CD8-positive, alpha-beta memory T cell (primary cell): ENCODE data around the gene UBAC2. TPM values are rescaled to one million over a fixed set of nuclear protein-coding genes. Genes with fewer than 3 reads are reported as not detected.
A peak's percentile ranks its signal among the peaks of the same experiment; 100 is the strongest.

ENCODE experiments used
- CTCF ChIA-PET: fragments of 350-600 bp; sonication (Branson Sonifier 250); formaldehyde crosslinking; loops from one replicate; lab custom pipeline; 2021; ENCODE audit warnings: antibody characterized with exemption; lab: Charles Lee
- POLR2A ChIA-PET: fragments of 350-600 bp; sonication (Branson Sonifier 250); formaldehyde crosslinking; loops from one replicate; lab custom pipeline; 2021; ENCODE audit warnings: antibody characterized with exemption; lab: Charles Lee
- DNase-seq, 5 donors: peaks; one replicate each; pipeline versions ENCODE4 v3.0.0 to v3.0.0-alpha.2; 2020 to 2022; ENCODE audit warnings: mixed read lengths in 1 of 5
- H3K27ac ChIP-seq: one replicate; pipeline ENCODE4 v1.7.0; 2013; ENCODE audit warnings: low read depth, mild to moderate bottlenecking, low read length, moderate library complexity
- H3K27me3 ChIP-seq: 2 replicates; pipeline ENCODE4 v1.7.0; 2013; ENCODE audit warnings: low read length, mild to moderate bottlenecking; ENCODE audit not compliant: insufficient read depth, poor library complexity, severe bottlenecking
- H3K36me3 ChIP-seq: 2 replicates; pipeline ENCODE4 v1.7.0; 2013; ENCODE audit warnings: mild to moderate bottlenecking, low read length, moderate library complexity; ENCODE audit not compliant: insufficient read depth
- H3K4me1 ChIP-seq: 2 replicates; pipeline ENCODE4 v1.7.0; 2013; ENCODE audit warnings: mild to moderate bottlenecking, low read length, moderate library complexity; ENCODE audit not compliant: insufficient read depth
- H3K4me3 ChIP-seq: 2 replicates; pipeline ENCODE4 v1.7.0; 2013; ENCODE audit warnings: mild to moderate bottlenecking, low read length
- H3K9me3 ChIP-seq: 2 replicates; pipeline ENCODE4 v1.7.0; 2013; ENCODE audit warnings: mild to moderate bottlenecking, low read length
- H3K27ac Mint-ChIP-seq, 8 donors: one replicate each; pipeline ENCODE4 v1.8.0; 2020 to 2021; ENCODE audit warnings: mixed read lengths in 8 of 8, mild to moderate bottlenecking in 6 of 8, inconsistent platforms in 3 of 8, moderate library complexity in 3 of 8
- H3K27me3 Mint-ChIP-seq, 2 donors: one replicate each; pipeline ENCODE4 v1.8.0; 2020 to 2021; ENCODE audit warnings: mixed read lengths in 2 of 2, mild to moderate bottlenecking in 1 of 2, moderate library complexity in 1 of 2
- H3K36me3 Mint-ChIP-seq, 3 donors: one replicate each; pipeline ENCODE4 v1.8.0; 2020 to 2021; ENCODE audit warnings: mixed read lengths in 3 of 3, inconsistent platforms in 1 of 3, mild to moderate bottlenecking in 1 of 3
- H3K4me1 Mint-ChIP-seq, 3 donors: one replicate each; pipeline ENCODE4 v1.8.0; 2020 to 2021; ENCODE audit warnings: mixed read lengths in 3 of 3, inconsistent platforms in 1 of 3, mild to moderate bottlenecking in 1 of 3
- H3K4me3 Mint-ChIP-seq, 7 donors: one replicate each; pipeline ENCODE4 v1.8.0; 2020 to 2021; ENCODE audit warnings: mixed read lengths in 7 of 7, mild to moderate bottlenecking in 6 of 7, moderate library complexity in 4 of 7, inconsistent platforms in 2 of 7
- H3K9me3 Mint-ChIP-seq, 5 donors: one replicate each; pipeline ENCODE4 v1.8.0; 2020 to 2022; ENCODE audit warnings: mixed read lengths in 5 of 5, mild to moderate bottlenecking in 3 of 5, moderate library complexity in 2 of 5, inconsistent platforms in 1 of 5
- polyA plus RNA-seq: library from polyadenylated mRNA; unstranded; fragments of 300-500 nt; fragmentation: Illumina TruSeq; gene quantifications from one replicate; pipeline ENCODE4 v1.2.3, GENCODE V29; 2021
- total RNA-seq, 2 experiments: library from RNA; stranded (reverse); gene quantifications; one replicate each; pipeline ENCODE4 v1.2.3, GENCODE V29; 2021

Gene UBAC2
- total and polyA plus RNA-seq, 3 experiments from 2014 or later: 62.3 to 160 (median 63.7) TPM

- no peak overlapping the region for H3K4me3 ChIP-seq
- Mint-ChIP-seq H3K36me3 (peaks cover 0 to 34% (median 12%) of the 10 kb centered on the region in 3 donors), H3K27me3 (no peaks in the 10 kb centered on the region), H3K4me3 (peak overlapping the region in 3 of 7 donors; percentile 6 to 58 (median 12)), H3K9me3 (peaks cover 0 to 2% (median 2%) of the 10 kb centered on the region in 5 donors), H3K27ac (peak overlapping the region in 7 of 8 donors; percentile 93 to 99 (median 99)), H3K4me1 (peaks cover 68 to 77% (median 73%) of the 10 kb centered on the region in 3 donors)
- no peaks in the 10 kb centered on the region for H3K9me3 ChIP-seq
- H3K27me3 ChIP-seq: no peaks in the 10 kb centered on the region
- ChIA-PET POLR2A (interaction anchor here (0.8 to 1.6 kb wide), 4 partner anchors 10 to 90 kb away, joined by 3 to 4 read pairs (median 3); partner anchors contain the start of gene UBAC2), CTCF (interaction anchor here (1.2 to 15.1 kb wide), 17 partner anchors 9 to 234 kb away, joined by 3 to 276 read pairs (median 28); partner anchors contain the start of genes GPR183 and UBAC2)
- H3K4me1 ChIP-seq: peaks cover 60% of the 10 kb centered on the region
- no peak for DNase-seq
- no peak overlapping the region for H3K27ac ChIP-seq
- no peaks in the 10 kb centered on the region for H3K36me3 ChIP-seq
Observed at GRCh38 chr13:99271249-99271648, 70.6 kb downstream of the UBAC2 start.

- Histone ChIP-seq H3K27me3 (no peaks in the 10 kb centered on the region), H3K27ac (peak overlapping the region; percentile 70), H3K36me3 (no peaks in the 10 kb centered on the region), H3K9me3 (no peaks in the 10 kb centered on the region), H3K4me3 (no peak overlapping the region), H3K4me1 (peaks cover 69% of the 10 kb centered on the region)
- Mint-ChIP-seq H3K4me1 (peaks cover 73 to 86% (median 85%) of the 10 kb centered on the region in 3 donors), H3K4me3 (peak overlapping the region in 5 of 7 donors; percentile 7 to 58 (median 52)), H3K27ac (peak overlapping the region; percentile 93 to 99 (median 99)), H3K27me3 (no peaks in the 10 kb centered on the region), H3K9me3 (peaks cover 0 to 2% (median 2%) of the 10 kb centered on the region in 5 donors), H3K36me3 (peaks cover 0 to 33% (median 12%) of the 10 kb centered on the region in 3 donors)
- ChIA-PET CTCF (interaction anchor here (0.8 to 15.1 kb wide), 14 partner anchors 11 to 244 kb away, joined by 3 to 276 read pairs (median 42); partner anchors contain the start of genes GPR183 and UBAC2), POLR2A (interaction anchor here (0.8 to 1.6 kb wide), 5 partner anchors 10 to 89 kb away, joined by 3 to 5 read pairs (median 4); partner anchors contain the start of gene UBAC2)
- no peak for DNase-seq
Observed at GRCh38 chr13:99272481-99272880, 71.8 kb downstream of the UBAC2 start.

- no peaks in the 10 kb centered on the region for H3K27me3 ChIP-seq
- H3K36me3 ChIP-seq: no peaks in the 10 kb centered on the region
- ChIA-PET POLR2A (interaction anchor here (0.7 to 1.0 kb wide), 5 partner anchors 9 to 82 kb away, joined by 4 to 8 read pairs (median 5); no protein-coding TSS in a partner anchor), CTCF (interaction anchor here (0.7 to 15.1 kb wide), 10 partner anchors 32 to 168 kb away, joined by 3 to 276 read pairs (median 50); partner anchors contain the start of genes GPR183 and UBAC2)
- peak overlapping the region; percentile 72 for H3K27ac ChIP-seq
- no peak overlapping the region for H3K4me3 ChIP-seq
- H3K4me3 Mint-ChIP-seq: peak overlapping the region; percentile 46 to 81 (median 64)
- H3K27me3 Mint-ChIP-seq: no peaks in the 10 kb centered on the region
- peaks cover 0 to 2% (median 2%) of the 10 kb centered on the region in 5 donors for H3K9me3 Mint-ChIP-seq
- H3K9me3 ChIP-seq: no peaks in the 10 kb centered on the region
- peaks cover 79 to 92% (median 92%) of the 10 kb centered on the region in 3 donors for H3K4me1 Mint-ChIP-seq
- DNase-seq: peak in 3 of 5 donors; percentile 21 to 73 (median 65)
- H3K27ac Mint-ChIP-seq: peak overlapping the region; percentile 93 to 99 (median 99)
- peaks cover 0 to 30% (median 12%) of the 10 kb centered on the region in 3 donors for H3K36me3 Mint-ChIP-seq
- peaks cover 75% of the 10 kb centered on the region for H3K4me1 ChIP-seq
Observed at GRCh38 chr13:99273128-99273527, 72.5 kb downstream of the UBAC2 start.

- ChIA-PET POLR2A (interaction anchor here (0.6 to 2.8 kb wide), 8 partner anchors 20 to 159 kb away, joined by 3 to 10 read pairs (median 3); partner anchors contain the start of genes GPR183 and UBAC2), CTCF (interaction anchor here (1.1 to 15.1 kb wide), 11 partner anchors 9 to 160 kb away, joined by 3 to 276 read pairs (median 5); partner anchors contain the start of gene GPR183)
- no peak overlapping the region for H3K27ac ChIP-seq
- H3K36me3 ChIP-seq: no peaks in the 10 kb centered on the region
- peaks cover 89% of the 10 kb centered on the region for H3K4me1 ChIP-seq
- H3K4me3 ChIP-seq: no peak overlapping the region
- no peaks in the 10 kb centered on the region for H3K27me3 ChIP-seq
- peak overlapping the region; percentile 93 to 99 (median 99) for H3K27ac Mint-ChIP-seq
- no peaks in the 10 kb centered on the region for H3K9me3 ChIP-seq
- peaks cover 0 to 32% (median 17%) of the 10 kb centered on the region in 3 donors for H3K36me3 Mint-ChIP-seq
- peak in 4 of 5 donors; percentile 23 to 73 (median 45) for DNase-seq
- H3K4me1 Mint-ChIP-seq: peaks cover 91 to 100% (median 99%) of the 10 kb centered on the region in 3 donors
- peaks cover 0 to 2% (median 2%) of the 10 kb centered on the region in 5 donors for H3K9me3 Mint-ChIP-seq
- H3K27me3 Mint-ChIP-seq: no peaks in the 10 kb centered on the region
- H3K4me3 Mint-ChIP-seq: peak overlapping the region; percentile 9 to 78 (median 63)
Observed at GRCh38 chr13:99275093-99275469, 74.4 kb downstream of the UBAC2 start.

GRCh38 chr13:99276706-99277105 lies 76.1 kb downstream of the UBAC2 start:
- Histone ChIP-seq H3K27me3 (no peaks in the 10 kb centered on the region), H3K4me3 (no peak overlapping the region), H3K27ac (no peak overlapping the region), H3K9me3 (no peaks in the 10 kb centered on the region), H3K36me3 (no peaks in the 10 kb centered on the region), H3K4me1 (peaks cover 81% of the 10 kb centered on the region)
- no peaks in the 10 kb centered on the region for H3K27me3 Mint-ChIP-seq
- H3K9me3 Mint-ChIP-seq: peaks cover 0 to 2% (median 2%) of the 10 kb centered on the region in 5 donors
- H3K4me3 Mint-ChIP-seq: peak overlapping the region in 6 of 7 donors; percentile 2 to 56 (median 17)
- ChIA-PET POLR2A (interaction anchor here (0.5 to 2.8 kb wide), 2 partner anchors 76 to 147 kb away, joined by 3 to 10 read pairs; no protein-coding TSS in a partner anchor), CTCF (interaction anchor here (1.0 to 15.1 kb wide), 6 partner anchors 20 to 158 kb away, joined by 3 to 276 read pairs (median 49); partner anchors contain the start of gene GPR183)
- H3K27ac Mint-ChIP-seq: peak overlapping the region; percentile 66 to 99 (median 86)
- no peak for DNase-seq
- peaks cover 0 to 47% (median 23%) of the 10 kb centered on the region in 3 donors for H3K36me3 Mint-ChIP-seq
- peaks cover 90 to 99% (median 97%) of the 10 kb centered on the region in 3 donors for H3K4me1 Mint-ChIP-seq

GRCh38 chr13:99277629-99278028 lies 77.0 kb downstream of the UBAC2 start:
- peaks cover 0 to 44% (median 23%) of the 10 kb centered on the region in 3 donors for H3K36me3 Mint-ChIP-seq
- ChIA-PET POLR2A (no interaction called here), CTCF (interaction anchor here (0.9 to 9.5 kb wide), 3 partner anchors 8 to 76 kb away, joined by 3 to 94 read pairs (median 7); partner anchors contain the start of gene GPR183)
- H3K4me1 Mint-ChIP-seq: peaks cover 92 to 99% (median 97%) of the 10 kb centered on the region in 3 donors
- DNase-seq: no peak
- H3K27me3 Mint-ChIP-seq: no peaks in the 10 kb centered on the region
- H3K4me1 ChIP-seq: peaks cover 82% of the 10 kb centered on the region
- no peak overlapping the region for H3K4me3 ChIP-seq
- no peaks in the 10 kb centered on the region for H3K9me3 ChIP-seq
- H3K36me3 ChIP-seq: no peaks in the 10 kb centered on the region
- H3K4me3 Mint-ChIP-seq: peak overlapping the region in 5 of 7 donors; percentile 17 to 63 (median 36)
- H3K27ac Mint-ChIP-seq: peak overlapping the region in 7 of 8 donors; percentile 33 to 99 (median 66)
- H3K9me3 Mint-ChIP-seq: peaks cover 0 to 2% (median 2%) of the 10 kb centered on the region in 5 donors
- H3K27ac ChIP-seq: no peak overlapping the region
- no peaks in the 10 kb centered on the region for H3K27me3 ChIP-seq

- H3K27ac Mint-ChIP-seq: peak overlapping the region; percentile 23 to 99 (median 86)
- peak overlapping the region in 5 of 7 donors; percentile 64 to 75 (median 72) for H3K4me3 Mint-ChIP-seq
- peaks cover 93 to 99% (median 97%) of the 10 kb centered on the region in 3 donors for H3K4me1 Mint-ChIP-seq
- H3K27me3 Mint-ChIP-seq: no peaks in the 10 kb centered on the region
- Histone ChIP-seq H3K27me3 (no peaks in the 10 kb centered on the region), H3K4me1 (peaks cover 85% of the 10 kb centered on the region), H3K27ac (no peak overlapping the region), H3K9me3 (no peaks in the 10 kb centered on the region), H3K36me3 (no peaks in the 10 kb centered on the region), H3K4me3 (no peak overlapping the region)
- ChIA-PET CTCF (interaction anchor here (0.9 to 1.8 kb wide), 2 partner anchors 9 to 76 kb away, joined by 3 to 7 read pairs; no protein-coding TSS in a partner anchor), POLR2A (no interaction called here)
- H3K36me3 Mint-ChIP-seq: peaks cover 0 to 42% (median 22%) of the 10 kb centered on the region in 3 donors
- no peak for DNase-seq
- no peaks in the 10 kb centered on the region for H3K9me3 Mint-ChIP-seq
Observed at GRCh38 chr13:99278200-99278599, 77.5 kb downstream of the UBAC2 start.
